ENCODE results near the gene CCNYL1. TPM values are rescaled to one million over a fixed set of nuclear protein-coding genes. Genes with fewer than 3 reads are reported as not detected.

The CCNYL1 gene
- polyA plus RNA-seq, 1 donor from 2014 or later, result 14.7 TPM

GRCh38 chr2:207698301-207698700, 13.1 kb upstream of the CCNYL1 start:
- H3K27ac ChIP-seq (ENCODE audit: low read length), result no peak overlapping the region
- H3K27me3 ChIP-seq (ENCODE audit: insufficient read depth, low read depth, low read length), result no peaks in the 10 kb centered on the region
- TF ChIP-seq SMC3 (conservative IDR thresholded peaks at IDR 0.05; ENCODE audit: poor library complexity) (no peak), POLR2AphosphoS5 (IDR thresholded peaks at IDR 0.05) (no peak), EP300 (conservative IDR thresholded peaks at IDR 0.05; ENCODE audit: poor library complexity, severe bottlenecking) (no peak), REST (IDR thresholded peaks at IDR 0.05; ENCODE audit: borderline replicate concordance) (no peak), EZH2 (IDR thresholded peaks at IDR 0.05; ENCODE audit: borderline replicate concordance, insufficient read depth, low read length, poor library complexity, severe bottlenecking) (no peak), CTCF (IDR thresholded peaks at IDR 0.05; ENCODE audit: poor library complexity, severe bottlenecking) (no peak), TAF1 (IDR thresholded peaks at IDR 0.05; ENCODE audit: low read depth) (no peak), MXI1 (conservative IDR thresholded peaks at IDR 0.05; ENCODE audit: poor library complexity, severe bottlenecking) (no peak), RAD21 (conservative IDR thresholded peaks at IDR 0.05) (no peak)
- no peaks in the 10 kb centered on the region for H3F3A ChIP-seq (ENCODE audit: insufficient read depth, low read length, poor library complexity, severe bottlenecking)
- no peak overlapping the region for H3K4me2 ChIP-seq (ENCODE audit: low read length)
- H3K9me2 ChIP-seq (ENCODE audit: insufficient read depth, low read length), result no peaks in the 10 kb centered on the region
- no peak overlapping the region for H2AFZ ChIP-seq (ENCODE audit: low read depth, low read length)
- H3K79me2 ChIP-seq (replicated peaks; ENCODE audit: insufficient read depth, low read length), result no peaks in the 10 kb centered on the region
- H3K9ac ChIP-seq (ENCODE audit: low read length), result no peak overlapping the region
- no peaks in the 10 kb centered on the region for H3K36me3 ChIP-seq (ENCODE audit: insufficient read depth, low read length)
- no peaks in the 10 kb centered on the region for H4K20me1 ChIP-seq (ENCODE audit: insufficient read depth)
- no peaks in the 10 kb centered on the region for H3K9me3 ChIP-seq (ENCODE audit: low read length)
- no peak overlapping the region for H3K4me3 ChIP-seq (ENCODE audit: low read length)

- no peaks in the 10 kb centered on the region for H3K36me3 ChIP-seq (ENCODE audit: insufficient read depth, low read length)
These were observed 7.4 kb upstream of the CCNYL1 start for GRCh38 chr2:207704078-207704477.

More at GRCh38 chr2:207704078-207704477, 7.4 kb upstream of the CCNYL1 start:
- Histone ChIP-seq H4K20me1 (ENCODE audit: insufficient read depth) (no peaks in the 10 kb centered on the region), H2AFZ (ENCODE audit: low read depth, low read length) (no peak overlapping the region), H3K27ac (ENCODE audit: low read length) (no peak overlapping the region), H3K4me2 (ENCODE audit: low read length) (no peak overlapping the region), H3K79me2 (replicated peaks; ENCODE audit: insufficient read depth, low read length) (no peaks in the 10 kb centered on the region), H3K27me3 (ENCODE audit: insufficient read depth, low read depth, low read length) (no peaks in the 10 kb centered on the region), H3F3A (ENCODE audit: insufficient read depth, low read length, poor library complexity, severe bottlenecking) (no peaks in the 10 kb centered on the region), H3K9me3 (ENCODE audit: low read length) (no peaks in the 10 kb centered on the region), H3K9ac (ENCODE audit: low read length) (no peak overlapping the region), H3K4me3 (ENCODE audit: low read length) (no peak overlapping the region), H3K9me2 (ENCODE audit: insufficient read depth, low read length) (no peaks in the 10 kb centered on the region)
- no peak for TF ChIP-seq MXI1 (conservative IDR thresholded peaks at IDR 0.05; ENCODE audit: poor library complexity, severe bottlenecking)
- no peak for TF ChIP-seq SMC3 (conservative IDR thresholded peaks at IDR 0.05; ENCODE audit: poor library complexity)
- no peak for TF ChIP-seq CTCF (IDR thresholded peaks at IDR 0.05; ENCODE audit: poor library complexity, severe bottlenecking)
- no peak for TF ChIP-seq REST (IDR thresholded peaks at IDR 0.05; ENCODE audit: borderline replicate concordance)

All from neural cell (in vitro differentiated cells).